Measurements from ENCODE around the gene TTC5. TPM values are rescaled to one million over a fixed set of nuclear protein-coding genes. Genes with fewer than 3 reads are reported as not detected.
"Not testable (repeated sequence)": the region's sequence is repeated elsewhere in the genome, so short reads cannot be mapped to it uniquely, and the experiment has no call there.

The TTC5 gene
- total RNA-seq, 1 donor from 2014 or later = 29.4 TPM

GRCh38 chr14:20278414-20278813 lies 27.3 kb downstream of the TTC5 start:
- TF ChIP-seq CTCF (IDR thresholded peaks at IDR 0.05; ENCODE audit: unreplicated experiment) = no peak
- H3K4me1 Mint-ChIP-seq (ENCODE audit: low read depth) = no peaks in the 10 kb centered on the region
- peaks cover 65% of the 10 kb centered on the region for H3K9me3 Mint-ChIP-seq (ENCODE audit: low read depth)
- DNase-seq (ENCODE audit: low spot score, unreplicated experiment) = no peak
- H3K4me3 Mint-ChIP-seq (ENCODE audit: low read depth) = no peak overlapping the region
- H3K27ac Mint-ChIP-seq = no peak overlapping the region
- H3K27me3 Mint-ChIP-seq = no peaks in the 10 kb centered on the region
- H3K36me3 Mint-ChIP-seq (ENCODE audit: insufficient read depth) = peaks cover 72% of the 10 kb centered on the region

GRCh38 chr14:20277409-20277808 lies 28.3 kb downstream of the TTC5 start:
- H3K9me3 Mint-ChIP-seq (ENCODE audit: low read depth) = peaks cover 66% of the 10 kb centered on the region
- no peak for TF ChIP-seq CTCF (IDR thresholded peaks at IDR 0.05; ENCODE audit: unreplicated experiment)
- H3K4me3 Mint-ChIP-seq (ENCODE audit: low read depth) = no peak overlapping the region
- no peaks in the 10 kb centered on the region for H3K4me1 Mint-ChIP-seq (ENCODE audit: low read depth)
- no peaks in the 10 kb centered on the region for H3K27me3 Mint-ChIP-seq
- H3K27ac Mint-ChIP-seq = no peak overlapping the region
- no peak for DNase-seq (ENCODE audit: low spot score, unreplicated experiment)
- H3K36me3 Mint-ChIP-seq (ENCODE audit: insufficient read depth) = peaks cover 66% of the 10 kb centered on the region

GRCh38 chr14:20274062-20274461 lies 31.7 kb downstream of the TTC5 start:
- H3K9me3 Mint-ChIP-seq (ENCODE audit: low read depth) = peaks cover 68% of the 10 kb centered on the region
- H3K27me3 Mint-ChIP-seq = no peaks in the 10 kb centered on the region
- H3K36me3 Mint-ChIP-seq (ENCODE audit: insufficient read depth) = peaks cover 45% of the 10 kb centered on the region
- no peak for DNase-seq (ENCODE audit: low spot score, unreplicated experiment)
- no peaks in the 10 kb centered on the region for H3K4me1 Mint-ChIP-seq (ENCODE audit: low read depth)
- no peak overlapping the region for H3K27ac Mint-ChIP-seq
- H3K4me3 Mint-ChIP-seq (ENCODE audit: low read depth) = no peak overlapping the region
- no peak for TF ChIP-seq CTCF (IDR thresholded peaks at IDR 0.05; ENCODE audit: unreplicated experiment)

- not testable (repeated sequence) for DNase-seq (ENCODE audit: low spot score, unreplicated experiment); H3K27ac Mint-ChIP-seq; H3K4me3 Mint-ChIP-seq (ENCODE audit: low read depth); H3K4me1 Mint-ChIP-seq (ENCODE audit: low read depth); H3K36me3 Mint-ChIP-seq (ENCODE audit: insufficient read depth); H3K27me3 Mint-ChIP-seq
- peaks cover 22% of the 10 kb centered on the region for H3K9me3 Mint-ChIP-seq (ENCODE audit: low read depth)
Observed at GRCh38 chr14:20264361-20264760, 41.4 kb downstream of the TTC5 start.

- Mint-ChIP-seq H3K27ac (no peak overlapping the region), H3K36me3 (ENCODE audit: insufficient read depth) (no peaks in the 10 kb centered on the region), H3K4me3 (ENCODE audit: low read depth) (no peak overlapping the region), H3K27me3 (no peaks in the 10 kb centered on the region), H3K4me1 (ENCODE audit: low read depth) (no peaks in the 10 kb centered on the region), H3K9me3 (ENCODE audit: low read depth) (peaks cover 19% of the 10 kb centered on the region)
- no peak for TF ChIP-seq CTCF (IDR thresholded peaks at IDR 0.05; ENCODE audit: unreplicated experiment)
- no peak for DNase-seq (ENCODE audit: low spot score, unreplicated experiment)
Observed at GRCh38 chr14:20262642-20263128, 43.1 kb downstream of the TTC5 start.

- no peaks in the 10 kb centered on the region for H3K4me1 Mint-ChIP-seq (ENCODE audit: low read depth)
- H3K36me3 Mint-ChIP-seq (ENCODE audit: insufficient read depth) = no peaks in the 10 kb centered on the region
- no peaks in the 10 kb centered on the region for H3K27me3 Mint-ChIP-seq
- no peak for TF ChIP-seq CTCF (IDR thresholded peaks at IDR 0.05; ENCODE audit: unreplicated experiment)
- H3K27ac Mint-ChIP-seq = no peak overlapping the region
- DNase-seq (ENCODE audit: low spot score, unreplicated experiment) = no peak
- peaks cover 31% of the 10 kb centered on the region for H3K9me3 Mint-ChIP-seq (ENCODE audit: low read depth)
- no peak overlapping the region for H3K4me3 Mint-ChIP-seq (ENCODE audit: low read depth)
Observed at GRCh38 chr14:20247646-20248246, 58.0 kb downstream of the TTC5 start.

All from progenitor cell of endocrine pancreas (in vitro differentiated cells).